GM23338 (cell line): ENCODE results near the gene ARHGEF10L. TPM values are rescaled to one million over a fixed set of nuclear protein-coding genes. Genes with fewer than 3 reads are reported as not detected.

Experiments
- ATAC-seq: fragments of 200-7000 bp; cut with Tn5 transposase; 3 replicates; pipeline ENCODE4 v1.9.1; 2020
- DNase-seq: peaks from one replicate; pipeline ENCODE4 v3.0.0-alpha.2; 2015; ENCODE audit warnings: low spot score
- H2AFZ ChIP-seq: fragments of 200-600 bp; sonication (generic); 2 replicates; pipeline ENCODE4 v1.8.0; 2016; ENCODE audit warnings: antibody characterized with exemption, mild to moderate bottlenecking, moderate library complexity
- H3F3A ChIP-seq: fragments of 200-600 bp; sonication (generic); replicated peaks from 2 replicates; pipeline ENCODE4 v1.8.0; 2017; ENCODE audit warnings: antibody characterized with exemption, mixed run types, low read depth
- H3K27ac ChIP-seq: fragments of 200-600 bp; sonication (generic); 2 replicates; pipeline ENCODE4 v1.6.1; 2016; ENCODE audit warnings: low read depth
- H3K27me3 ChIP-seq: fragments of 200-600 bp; sonication (generic); 2 replicates; pipeline ENCODE4 v1.8.0; 2016; ENCODE audit warnings: mild to moderate bottlenecking, mixed run types, moderate library complexity; ENCODE audit not compliant: insufficient read depth
- H3K36me3 ChIP-seq: fragments of 200-600 bp; sonication (generic); 2 replicates; pipeline ENCODE4 v1.8.0; 2016; ENCODE audit warnings: mild to moderate bottlenecking; ENCODE audit not compliant: insufficient read depth
- H3K4me1 ChIP-seq: fragments of 200-600 bp; sonication (generic); 2 replicates; pipeline ENCODE4 v1.8.0; 2016; ENCODE audit warnings: mild to moderate bottlenecking, moderate library complexity; ENCODE audit not compliant: insufficient read depth
- H3K4me2 ChIP-seq: fragments of 200-600 bp; sonication (generic); 2 replicates; pipeline ENCODE4 v1.7.1; 2017; ENCODE audit warnings: mixed run types
- H3K4me3 ChIP-seq: fragments of 200-600 bp; sonication (generic); 2 replicates; pipeline ENCODE4 v1.6.1; 2016; ENCODE audit warnings: mixed run types
- H3K79me2 ChIP-seq: fragments of 200-600 bp; sonication (generic); replicated peaks from 2 replicates; pipeline ENCODE4 v1.8.0; 2017; ENCODE audit warnings: mild to moderate bottlenecking; ENCODE audit not compliant: insufficient read depth
- H3K9me2 ChIP-seq: fragments of 200-600 bp; sonication (generic); 2 replicates; pipeline ENCODE4 v1.8.0; 2017; ENCODE audit not compliant: insufficient read depth
- H4K20me1 ChIP-seq: fragments of 200-600 bp; sonication (generic); replicated peaks from 2 replicates; pipeline ENCODE4 v1.8.0; 2017; ENCODE audit warnings: mild to moderate bottlenecking; ENCODE audit not compliant: insufficient read depth
- H3K27ac Mint-ChIP-seq: 2 replicates; pipeline ENCODE4 v1.8.0; 2020; ENCODE audit warnings: inconsistent platforms, mild to moderate bottlenecking, moderate library complexity, mixed read lengths
- H3K27me3 Mint-ChIP-seq: 3 replicates; pipeline ENCODE4 v1.8.0; 2022; ENCODE audit warnings: low read depth, mild to moderate bottlenecking, moderate library complexity, mixed read lengths, inconsistent platforms; ENCODE audit not compliant: insufficient read depth, poor library complexity
- H3K36me3 Mint-ChIP-seq: 3 replicates; pipeline ENCODE4 v1.8.0; 2021; ENCODE audit warnings: low read depth, mild to moderate bottlenecking, inconsistent platforms, moderate library complexity, mixed read lengths
- H3K4me1 Mint-ChIP-seq: 3 replicates; pipeline ENCODE4 v1.8.0; 2020; ENCODE audit warnings: mild to moderate bottlenecking, inconsistent platforms, mixed read lengths
- H3K4me3 Mint-ChIP-seq: 3 replicates; pipeline ENCODE4 v1.8.0; 2021; ENCODE audit warnings: moderate library complexity, mild to moderate bottlenecking, inconsistent platforms, mixed read lengths
- H3K9me3 Mint-ChIP-seq: 3 replicates; pipeline ENCODE4 v1.8.0; 2020; ENCODE audit warnings: moderate library complexity, mild to moderate bottlenecking, inconsistent platforms, mixed read lengths
- ETS1 ChIP-seq: IDR thresholded peaks from 2 replicates; pipeline ENCODE4 v1.6.1; 2016; ENCODE audit warnings: antibody characterized with exemption
- EZH2phosphoT487 ChIP-seq: fragments of 200-600 bp; sonication (generic); IDR thresholded peaks from one replicate; pipeline ENCODE4 v1.8.1; 2018; ENCODE audit warnings: antibody characterized with exemption; ENCODE audit not compliant: unreplicated experiment
- JUNB ChIP-seq: IDR thresholded peaks from one replicate; pipeline ENCODE4 v1.6.1; 2016; ENCODE audit warnings: antibody characterized with exemption; ENCODE audit not compliant: unreplicated experiment
- NANOG ChIP-seq: IDR thresholded peaks from 2 replicates; pipeline ENCODE4 v1.6.1; 2016; ENCODE audit warnings: antibody characterized with exemption, borderline replicate concordance
- REST ChIP-seq: IDR thresholded peaks from one replicate; pipeline ENCODE4 v1.6.1; 2018; ENCODE audit warnings: antibody characterized with exemption; ENCODE audit not compliant: unreplicated experiment
- ZNF462 ChIP-seq: fragments of 250-450 bp; sonication (Bioruptor Pico); IDR thresholded peaks from 2 replicates; pipeline ENCODE4 v1.5.0; 2020; ENCODE audit warnings: mild to moderate bottlenecking, moderate library complexity
- polyA plus RNA-seq: library from polyadenylated mRNA; unstranded; fragments of >200 nt; fragmentation: Nextera tagmentation; extraction: Ambion mirVana; gene quantifications from 2 replicates; pipeline ENCODE4 v1.2.1, GENCODE V29; 2016
- total RNA-seq: library from RNA; depleted of rRNA; stranded (reverse); fragments of >200 nt; shearing (Covaris generic); gene quantifications from 2 replicates; pipeline ENCODE4 v1.2.3, GENCODE V29; 2014

The ARHGEF10L gene
- total and polyA plus RNA-seq, 2 experiments from 2014 or later, result 12.1 to 46.8 TPM

GRCh38 chr1:17665950-17666720 is 126.6 kb downstream of the ARHGEF10L start:
- H3K4me2 ChIP-seq, result no peak overlapping the region
- TF ChIP-seq REST, result no peak
- TF ChIP-seq ZNF462, result no peak
- TF ChIP-seq ETS1, result no peak
- no peak for TF ChIP-seq NANOG
- TF ChIP-seq EZH2phosphoT487, result no peak
- no peak for TF ChIP-seq JUNB
- Mint-ChIP-seq H3K9me3 (no peaks in the 10 kb centered on the region; the same call in 2 of the 3 replicates), H3K27me3 (peaks cover 6% of the 10 kb centered on the region), H3K4me3 (no peak overlapping the region), H3K27ac (no peak overlapping the region), H3K36me3 (peaks cover 47% of the 10 kb centered on the region), H3K4me1 (peaks cover 13% of the 10 kb centered on the region)
- H2AFZ ChIP-seq, result no peak overlapping the region
- ATAC-seq (peak; percentile 8; the same call in 1 of the 3 replicates), DNase-seq (peak; percentile 26)
- peaks cover 4% of the 10 kb centered on the region; the same call in 1 of the 2 replicates for H3K4me1 ChIP-seq
- no peaks in the 10 kb centered on the region for H3K27me3 ChIP-seq
- H3K27ac ChIP-seq, result no peak overlapping the region
- no peaks in the 10 kb centered on the region for H3K79me2 ChIP-seq
- no peaks in the 10 kb centered on the region for H3F3A ChIP-seq
- H3K36me3 ChIP-seq, result 0 out of 2 replicates have a peak, but pooled peaks cover 4% of the 10 kb centered on the region
- H3K4me3 ChIP-seq, result no peak overlapping the region
- H3K9me2 ChIP-seq, result no peaks in the 10 kb centered on the region
- H4K20me1 ChIP-seq, result no peaks in the 10 kb centered on the region; the same call in 1 of the 2 replicates
